Trophoblast cell (in vitro differentiated cells and primary cell): Measurements from ENCODE around the gene RHBDL1.
A peak's percentile ranks its signal among the peaks of the same experiment; 100 is the strongest.

Experiments
- DNase-seq, 2 donors: peaks; one replicate each; pipeline ENCODE4 v3.0.0-alpha.2; 2016
- H2AFZ ChIP-seq: 2 replicates; pipeline ENCODE4 v1.6.1; 2013; ENCODE audit warnings: low read length, moderate library complexity, mild to moderate bottlenecking; ENCODE audit not compliant: insufficient read depth, poor library complexity
- H2AK5ac ChIP-seq: 2 replicates; pipeline ENCODE4 v1.6.1; 2013; ENCODE audit warnings: mild to moderate bottlenecking, low read length
- H2BK120ac ChIP-seq: 2 replicates; pipeline ENCODE4 v1.6.1; 2013; ENCODE audit warnings: low read length, mild to moderate bottlenecking, moderate library complexity; ENCODE audit not compliant: insufficient read depth, poor library complexity
- H2BK12ac ChIP-seq: 2 replicates; pipeline ENCODE4 v1.6.1; 2013; ENCODE audit warnings: mild to moderate bottlenecking, low read length, moderate library complexity
- H2BK5ac ChIP-seq: 2 replicates; pipeline ENCODE4 v1.6.1; 2013; ENCODE audit warnings: low read length, low read depth, moderate library complexity, mild to moderate bottlenecking; ENCODE audit not compliant: poor library complexity
- H3K14ac ChIP-seq: 2 replicates; pipeline ENCODE4 v1.6.1; 2013; ENCODE audit warnings: mild to moderate bottlenecking, low read length
- H3K18ac ChIP-seq: 2 replicates; pipeline ENCODE4 v1.6.1; 2013; ENCODE audit warnings: mild to moderate bottlenecking, low read length
- H3K23ac ChIP-seq: 2 replicates; pipeline ENCODE4 v1.6.1; 2013; ENCODE audit warnings: low read length
- H3K27ac ChIP-seq: 2 replicates; pipeline ENCODE4 v1.5.1; 2013; ENCODE audit warnings: low read depth, mild to moderate bottlenecking, inconsistent platforms, low read length, moderate library complexity
- H3K27me3 ChIP-seq: 2 replicates; pipeline ENCODE4 v1.6.1; 2013; ENCODE audit warnings: inconsistent platforms, mild to moderate bottlenecking, low read length, moderate library complexity; ENCODE audit not compliant: insufficient read depth
- H3K36me3 ChIP-seq, 2 experiments: 1 replicate in 1 of 2; 2 replicates in 1 of 2; pipeline ENCODE4 v1.6.1; 2013; ENCODE audit warnings: low read length in 2 of 2, mild to moderate bottlenecking in 2 of 2, moderate library complexity in 1 of 2; ENCODE audit not compliant: insufficient read depth in 2 of 2, control insufficient read depth in 1 of 2
- H3K4ac ChIP-seq: 2 replicates; pipeline ENCODE4 v1.6.1; 2013; ENCODE audit warnings: low read depth, mild to moderate bottlenecking, low read length, moderate library complexity
- H3K4me1 ChIP-seq, 2 experiments: 1 replicate in 1 of 2; 2 replicates in 1 of 2; pipeline ENCODE4 v1.6.1; 2013; ENCODE audit warnings: low read length in 2 of 2, mild to moderate bottlenecking in 2 of 2, moderate library complexity in 1 of 2; ENCODE audit not compliant: insufficient read depth in 2 of 2, control insufficient read depth in 1 of 2
- H3K4me2 ChIP-seq: 2 replicates; pipeline ENCODE4 v1.6.1; 2013; ENCODE audit warnings: inconsistent platforms, mild to moderate bottlenecking, low read length, moderate library complexity
- H3K4me3 ChIP-seq: 2 replicates; pipeline ENCODE4 v1.5.1; 2013; ENCODE audit warnings: mild to moderate bottlenecking, low read depth, low read length, inconsistent platforms
- H3K79me1 ChIP-seq: one replicate; pipeline ENCODE4 v1.6.1; 2013; ENCODE audit warnings: low read length
- H3K79me2 ChIP-seq: 2 replicates; pipeline ENCODE4 v1.6.1; 2013; ENCODE audit warnings: low read length, mild to moderate bottlenecking; ENCODE audit not compliant: control insufficient read depth, insufficient read depth, poor library complexity
- H3K9ac ChIP-seq: 2 replicates; pipeline ENCODE4 v1.6.1; 2013; ENCODE audit warnings: mild to moderate bottlenecking, low read length
- H3K9me3 ChIP-seq: 2 replicates; pipeline ENCODE4 v1.6.1; 2013; ENCODE audit warnings: low read depth, mild to moderate bottlenecking, control low read depth, inconsistent platforms, low read length; ENCODE audit not compliant: insufficient read depth
- H4K12ac ChIP-seq: 2 replicates; pipeline ENCODE4 v1.6.1; 2013; ENCODE audit warnings: low read depth, mild to moderate bottlenecking, low read length, moderate library complexity
- H4K8ac ChIP-seq: 2 replicates; pipeline ENCODE4 v1.6.1; 2013; ENCODE audit warnings: low read depth, mild to moderate bottlenecking, low read length, moderate library complexity
- H4K91ac ChIP-seq: one replicate; pipeline ENCODE4 v1.6.1; 2013; ENCODE audit warnings: low read depth, mild to moderate bottlenecking, low read length, moderate library complexity
- WGBS: extraction: QIAGEN DNeasy Blood & Tissue Kit; methylation state at CpG from one replicate; pipeline ENCODE4 v1.1.7; 2013; ENCODE audit warnings: missing lambda C conversion rate; ENCODE audit not compliant: insufficient read length, insufficient coverage; ENCODE audit errors: extremely low coverage; 5-methylcytosine and 5-hydroxymethylcytosine counted together

The RHBDL1 gene

DNA sequence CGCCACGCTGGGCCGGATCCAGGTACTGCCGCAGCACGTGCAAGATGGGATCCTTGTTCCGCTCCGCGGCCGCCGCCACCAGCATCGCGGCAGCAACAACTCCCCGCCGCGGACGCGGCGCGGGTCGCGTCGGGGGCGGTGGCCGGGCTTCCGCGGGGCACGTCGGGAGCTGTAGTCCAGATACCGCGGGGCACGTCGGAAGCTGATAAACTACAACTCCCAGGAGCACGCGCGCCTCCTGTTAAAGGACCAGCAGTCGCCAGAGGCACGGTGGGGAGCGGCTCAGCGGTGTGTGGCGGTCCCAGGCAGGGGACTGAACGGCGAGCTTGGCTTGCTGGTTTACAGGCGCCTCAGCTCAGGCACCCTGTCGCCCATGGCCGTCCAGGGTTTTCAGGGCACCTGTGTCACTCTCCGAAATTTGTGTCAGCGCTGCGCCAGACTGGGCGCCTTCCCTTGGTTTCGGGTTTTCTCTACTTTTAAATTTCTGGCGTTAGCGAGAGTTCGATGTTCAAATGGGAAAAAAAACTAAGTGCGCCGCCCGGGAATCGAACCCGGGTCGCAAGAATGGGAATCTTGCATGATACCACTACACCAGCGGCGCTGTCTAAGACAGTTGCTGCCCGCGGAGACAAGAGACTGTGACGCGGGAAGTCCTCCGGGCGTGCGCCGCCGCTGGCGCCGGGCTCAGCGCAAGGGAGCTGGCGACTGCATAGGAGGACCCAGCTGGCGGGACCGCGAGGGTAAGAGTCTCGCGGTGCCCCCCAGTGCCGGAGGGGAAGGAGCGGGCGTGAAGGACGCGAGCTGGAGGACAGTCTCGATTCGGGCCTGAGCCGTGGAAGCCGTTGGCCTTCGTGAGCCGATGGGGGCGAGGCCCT is 39.0 kb upstream of the RHBDL1 start, which contains the start of gene METTL26:
METTL26 (minus strand) TSS at position 100 of the 875 bp plus-strand sequence; CDS start at position 85, 15 bp downstream.
- no CpG with 5 or more reads among the region's 91 CpGs for WGBS
- H3K79me2 ChIP-seq: peaks cover 12% of the 10 kb centered on the region
- H3K23ac ChIP-seq: no peak within 1 kb of the TSS
- H3K4ac ChIP-seq: peak within 1 kb of the TSS; percentile 81
- peak within 1 kb of the TSS; percentile 85 for H2AFZ ChIP-seq
- H2BK120ac ChIP-seq: peak within 1 kb of the TSS; percentile 90
- peak within 1 kb of the TSS; percentile 78 for H4K12ac ChIP-seq
- peaks cover 27 to 29% of the 10 kb centered on the region in 2 experiments for H3K36me3 ChIP-seq
- no peaks in the 10 kb centered on the region for H3K27me3 ChIP-seq
- peak within 1 kb of the TSS; percentile 91 for H4K91ac ChIP-seq
- H2AK5ac ChIP-seq: peak within 1 kb of the TSS; percentile 81
- peak within 1 kb of the TSS; percentile 98 for H3K4me3 ChIP-seq
- peaks cover 17 to 22% of the 10 kb centered on the region in 2 experiments for H3K4me1 ChIP-seq
- H4K8ac ChIP-seq: peak within 1 kb of the TSS; percentile 96
- peak within 1 kb of the TSS; percentile 89 for H3K4me2 ChIP-seq
- peak within 1 kb of the TSS; percentile 90 for H3K18ac ChIP-seq
- DNase-seq: peak; percentile 94 to 96
- peak within 1 kb of the TSS; percentile 91 for H2BK5ac ChIP-seq
- no peaks in the 10 kb centered on the region for H3K9me3 ChIP-seq
- H3K14ac ChIP-seq: peak within 1 kb of the TSS; percentile 98
- peak within 1 kb of the TSS; percentile 90 for H3K9ac ChIP-seq
- H3K27ac ChIP-seq: peak within 1 kb of the TSS; percentile 86
- peaks cover 17% of the 10 kb centered on the region for H3K79me1 ChIP-seq
- H2BK12ac ChIP-seq: peak within 1 kb of the TSS; percentile 58

GRCh38 chr16:637081-638018 is 38.1 kb upstream of the RHBDL1 start:
- no peak overlapping the region for H2BK5ac ChIP-seq
- H3K4ac ChIP-seq: no peak overlapping the region
- peaks cover 22% of the 10 kb centered on the region for H3K79me1 ChIP-seq
- H3K9ac ChIP-seq: no peak overlapping the region
- H4K8ac ChIP-seq: peak overlapping the region; percentile 0
- H3K23ac ChIP-seq: no peak overlapping the region
- H4K12ac ChIP-seq: no peak overlapping the region
- WGBS: no CpG with 5 or more reads among the region's 53 CpGs
- H2BK120ac ChIP-seq: no peak overlapping the region
- peaks cover 25 to 26% of the 10 kb centered on the region in 2 experiments for H3K36me3 ChIP-seq
- H3K4me1 ChIP-seq: peaks cover 17 to 23% of the 10 kb centered on the region in 2 experiments
- peak overlapping the region; percentile 2 for H2BK12ac ChIP-seq
- peak overlapping the region; percentile 86 for H3K27ac ChIP-seq
- H3K4me3 ChIP-seq: peak overlapping the region; percentile 84
- H3K14ac ChIP-seq: no peak overlapping the region
- no peaks in the 10 kb centered on the region for H3K27me3 ChIP-seq
- H3K18ac ChIP-seq: no peak overlapping the region
- DNase-seq: no peak
- peaks cover 14% of the 10 kb centered on the region for H3K79me2 ChIP-seq
- H2AFZ ChIP-seq: peak overlapping the region; percentile 14
- H2AK5ac ChIP-seq: peak overlapping the region; percentile 6
- H3K4me2 ChIP-seq: peak overlapping the region; percentile 69
- H4K91ac ChIP-seq: peak overlapping the region; percentile 66
- no peaks in the 10 kb centered on the region for H3K9me3 ChIP-seq

DNA sequence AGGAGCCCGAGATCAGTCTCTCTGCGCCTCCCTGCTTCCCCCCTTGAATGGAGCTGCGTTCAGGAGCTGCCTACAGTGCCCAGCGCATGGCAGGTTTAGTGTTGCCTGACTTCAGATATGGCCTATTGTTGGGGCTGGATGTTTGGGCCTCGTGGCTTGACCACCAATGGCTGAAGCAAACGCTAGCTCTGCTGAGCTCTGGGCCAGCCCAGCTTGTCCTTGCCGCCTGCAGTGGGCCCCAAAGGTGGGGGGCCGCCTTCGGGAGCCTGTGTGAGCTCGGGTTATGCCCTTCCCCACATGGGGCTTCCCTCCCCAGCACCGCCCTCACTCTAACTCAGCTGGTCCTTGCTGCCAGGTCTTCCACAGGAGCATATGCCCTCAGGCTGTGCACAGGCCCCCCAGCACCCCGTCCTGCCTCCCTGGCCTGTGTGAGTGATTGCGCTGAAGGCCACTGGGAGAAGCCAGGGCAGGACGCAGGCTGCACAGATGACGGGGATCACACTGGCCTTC is 37.4 kb upstream of the RHBDL1 start:
- Histone ChIP-seq H3K27ac (no peak overlapping the region), H3K4me3 (no peak overlapping the region), H3K4me2 (no peak overlapping the region), H3K36me3 (peaks cover 18% of the 10 kb centered on the region in 2 experiments), H2AK5ac (no peak overlapping the region), H3K9ac (no peak overlapping the region), H2BK5ac (no peak overlapping the region), H2AFZ (no peak overlapping the region), H2BK12ac (no peak overlapping the region), H3K79me2 (peaks cover 14% of the 10 kb centered on the region), H4K8ac (no peak overlapping the region), H3K23ac (no peak overlapping the region), H3K79me1 (peaks cover 24% of the 10 kb centered on the region), H3K14ac (no peak overlapping the region), H4K91ac (no peak overlapping the region), H3K27me3 (no peaks in the 10 kb centered on the region), H2BK120ac (no peak overlapping the region), H4K12ac (no peak overlapping the region), H3K4me1 (peaks cover 24 to 30% of the 10 kb centered on the region in 2 experiments), H3K9me3 (no peaks in the 10 kb centered on the region), H3K4ac (no peak overlapping the region), H3K18ac (no peak overlapping the region)
- no peak for DNase-seq
- WGBS: no CpG with 5 or more reads among the region's 15 CpGs

GRCh38 chr16:638836-639235 is 36.6 kb upstream of the RHBDL1 start:
- no peak overlapping the region for H3K4ac ChIP-seq
- no peaks in the 10 kb centered on the region for H3K27me3 ChIP-seq

More at GRCh38 chr16:638836-639235, 36.6 kb upstream of the RHBDL1 start:
- Histone ChIP-seq H3K9ac (no peak overlapping the region), H2BK120ac (no peak overlapping the region), H3K36me3 (peaks cover 11% of the 10 kb centered on the region in 2 experiments), H3K4me2 (no peak overlapping the region), H2AFZ (no peak overlapping the region), H3K27ac (no peak overlapping the region), H3K4me1 (peaks cover 24 to 31% of the 10 kb centered on the region in 2 experiments), H3K9me3 (peaks cover 1% of the 10 kb centered on the region), H3K14ac (no peak overlapping the region), H4K12ac (no peak overlapping the region), H2AK5ac (no peak overlapping the region), H4K91ac (no peak overlapping the region), H3K79me1 (peaks cover 24% of the 10 kb centered on the region), H3K23ac (no peak overlapping the region), H2BK12ac (no peak overlapping the region), H2BK5ac (no peak overlapping the region), H3K79me2 (peaks cover 14% of the 10 kb centered on the region), H3K18ac (no peak overlapping the region), H4K8ac (no peak overlapping the region), H3K4me3 (no peak overlapping the region)
- no CpG with 5 or more reads among the region's 9 CpGs for WGBS
- DNase-seq: no peak
